NT2/D1 (cell line): ENCODE measurements around the gene DHPS.
A peak's percentile ranks its signal among the peaks of the same experiment; 100 is the strongest.

ENCODE experiments used
- DNase-seq: peaks from one replicate; pipeline ENCODE4 v3.0.0-alpha.2; 2011; ENCODE audit warnings: low read depth, low spot score
- H3K27me3 ChIP-seq: 2 replicates; pipeline ENCODE4 v1.6.0; 2011; ENCODE audit warnings: mild to moderate bottlenecking; ENCODE audit not compliant: insufficient read length, insufficient read depth
- H3K36me3 ChIP-seq: 2 replicates; pipeline ENCODE4 v1.6.1; 2011; ENCODE audit warnings: mild to moderate bottlenecking, low read length, mixed read lengths; ENCODE audit not compliant: insufficient read depth, insufficient read length
- H3K4me1 ChIP-seq: 2 replicates; pipeline ENCODE4 v1.5.1; 2011; ENCODE audit not compliant: insufficient read depth, insufficient read length
- H3K4me3 ChIP-seq: 2 replicates; pipeline ENCODE4 v1.5.1; 2011; ENCODE audit warnings: low read depth; ENCODE audit not compliant: insufficient read length
- H3K9ac ChIP-seq: 2 replicates; pipeline ENCODE4 v1.6.0; 2011; ENCODE audit warnings: low read depth; ENCODE audit not compliant: insufficient read length
- H3K9me3 ChIP-seq: 2 replicates; pipeline ENCODE4 v1.5.1; 2011; ENCODE audit warnings: mild to moderate bottlenecking, low read length; ENCODE audit not compliant: insufficient read depth
- SUZ12 ChIP-seq: IDR thresholded peaks from 2 replicates; pipeline ENCODE4 v1.6.1; 2011; ENCODE audit not compliant: insufficient read length, insufficient read depth; ENCODE audit errors: extremely low read depth
- YY1 ChIP-seq: IDR thresholded peaks from 2 replicates; pipeline ENCODE4 v1.6.1; 2011; ENCODE audit not compliant: insufficient read length, insufficient read depth
- ZNF274 ChIP-seq: IDR thresholded peaks from 2 replicates; pipeline ENCODE4 v1.6.1; 2011; ENCODE audit warnings: mild to moderate bottlenecking, low read depth, low read length

Gene DHPS

GRCh38 chr19:12676928-12677327 lies 4.8 kb downstream of the DHPS start:
- no peak overlapping the region for H3K4me3 ChIP-seq
- no peak overlapping the region for H3K9ac ChIP-seq
- H3K27me3 ChIP-seq: no peaks in the 10 kb centered on the region
- TF ChIP-seq ZNF274 (no peak), YY1 (no peak), SUZ12 (no peak)
- peaks cover 12% of the 10 kb centered on the region for H3K4me1 ChIP-seq
- no peak for DNase-seq
- H3K36me3 ChIP-seq: peaks cover 78% of the 10 kb centered on the region
- no peaks in the 10 kb centered on the region for H3K9me3 ChIP-seq

- Histone ChIP-seq H3K9ac (no peak overlapping the region), H3K27me3 (no peaks in the 10 kb centered on the region), H3K36me3 (peaks cover 81% of the 10 kb centered on the region), H3K4me3 (no peak overlapping the region), H3K9me3 (no peaks in the 10 kb centered on the region), H3K4me1 (peaks cover 12% of the 10 kb centered on the region)
- no peak for TF ChIP-seq SUZ12
- no peak for TF ChIP-seq ZNF274
- TF ChIP-seq YY1: no peak
- DNase-seq: peak; percentile 87
Observed at GRCh38 chr19:12676384-12676792, 5.3 kb downstream of the DHPS start.

GRCh38 chr19:12675940-12676339 lies 5.7 kb downstream of the DHPS start:
- H3K36me3 ChIP-seq: peaks cover 81% of the 10 kb centered on the region
- no peaks in the 10 kb centered on the region for H3K9me3 ChIP-seq
- TF ChIP-seq ZNF274 (no peak), YY1 (no peak), SUZ12 (no peak)
- H3K27me3 ChIP-seq: no peaks in the 10 kb centered on the region
- no peak overlapping the region for H3K4me3 ChIP-seq
- DNase-seq: no peak
- H3K4me1 ChIP-seq: peaks cover 12% of the 10 kb centered on the region
- H3K9ac ChIP-seq: no peak overlapping the region

- TF ChIP-seq SUZ12 (no peak), ZNF274 (no peak), YY1 (no peak)
- Histone ChIP-seq H3K27me3 (no peaks in the 10 kb centered on the region), H3K36me3 (peaks cover 86% of the 10 kb centered on the region), H3K4me1 (peaks cover 15% of the 10 kb centered on the region), H3K9me3 (no peaks in the 10 kb centered on the region), H3K4me3 (no peak overlapping the region), H3K9ac (no peak overlapping the region)
- DNase-seq: no peak
Observed at GRCh38 chr19:12675399-12675798, 6.3 kb downstream of the DHPS start.

GRCh38 chr19:12672744-12673143 lies 8.9 kb downstream of the DHPS start:
- H3K27me3 ChIP-seq: no peaks in the 10 kb centered on the region
- no peak overlapping the region for H3K9ac ChIP-seq
- H3K4me1 ChIP-seq: peaks cover 20% of the 10 kb centered on the region
- no peak overlapping the region for H3K4me3 ChIP-seq
- peaks cover 70% of the 10 kb centered on the region for H3K36me3 ChIP-seq
- H3K9me3 ChIP-seq: no peaks in the 10 kb centered on the region
- no peak for DNase-seq
- TF ChIP-seq ZNF274 (no peak), SUZ12 (no peak), YY1 (no peak)

GRCh38 chr19:12670159-12670928 lies 11.3 kb downstream of the DHPS start:
- H3K9ac ChIP-seq: peak overlapping the region; percentile 98
- TF ChIP-seq ZNF274: no peak
- TF ChIP-seq SUZ12: no peak
- H3K4me1 ChIP-seq: peaks cover 20% of the 10 kb centered on the region
- H3K27me3 ChIP-seq: no peaks in the 10 kb centered on the region
- H3K4me3 ChIP-seq: peak overlapping the region; percentile 89
- no peaks in the 10 kb centered on the region for H3K9me3 ChIP-seq
- H3K36me3 ChIP-seq: peaks cover 53% of the 10 kb centered on the region
- no peak for DNase-seq

- peaks cover 53% of the 10 kb centered on the region for H3K36me3 ChIP-seq
- H3K27me3 ChIP-seq: no peaks in the 10 kb centered on the region
- H3K4me3 ChIP-seq: peak overlapping the region; percentile 89
- TF ChIP-seq SUZ12 (no peak), YY1 (peak; percentile 49)
- peak overlapping the region; percentile 98 for H3K9ac ChIP-seq
- H3K4me1 ChIP-seq: peaks cover 25% of the 10 kb centered on the region
- peak; percentile 65 for DNase-seq
- no peaks in the 10 kb centered on the region for H3K9me3 ChIP-seq
Observed at GRCh38 chr19:12669270-12670158, 12.2 kb downstream of the DHPS start.
